Measurements from ENCODE around the gene KRT77.

Gene KRT77

GRCh38 chr12:52689936-52690335 lies 13.4 kb downstream of the KRT77 start:
- TF ChIP-seq CTCF (IDR thresholded peaks at IDR 0.05; ENCODE audit: borderline replicate concordance, insufficient read depth, low read depth, low read length), result no peak
- no peak overlapping the region for H3K4me3 ChIP-seq (ENCODE audit: low read depth, low read length)

GRCh38 chr12:52689239-52689638 lies 14.1 kb downstream of the KRT77 start:
- no peak overlapping the region for H3K4me3 ChIP-seq (ENCODE audit: low read depth, low read length)
- no peak for TF ChIP-seq CTCF (IDR thresholded peaks at IDR 0.05; ENCODE audit: borderline replicate concordance, insufficient read depth, low read depth, low read length)

- no peak for TF ChIP-seq CTCF (IDR thresholded peaks at IDR 0.05; ENCODE audit: borderline replicate concordance, insufficient read depth, low read depth, low read length)
- no peak overlapping the region for H3K4me3 ChIP-seq (ENCODE audit: low read depth, low read length)
Measured at GRCh38 chr12:52688481-52688880, 14.8 kb downstream of the KRT77 start.

GRCh38 chr12:52687497-52688385 lies 15.6 kb downstream of the KRT77 start:
- no peak for TF ChIP-seq CTCF (IDR thresholded peaks at IDR 0.05; ENCODE audit: borderline replicate concordance, insufficient read depth, low read depth, low read length)

GRCh38 chr12:52686756-52687487 lies 16.4 kb downstream of the KRT77 start:
- no peak for TF ChIP-seq CTCF (IDR thresholded peaks at IDR 0.05; ENCODE audit: borderline replicate concordance, insufficient read depth, low read depth, low read length)
- H3K4me3 ChIP-seq (ENCODE audit: low read depth, low read length), result no peak overlapping the region

More at GRCh38 chr12:52687497-52688385, 15.6 kb downstream of the KRT77 start:
- H3K4me3 ChIP-seq (ENCODE audit: low read depth, low read length), result no peak overlapping the region

GRCh38 chr12:52686063-52686462 lies 17.3 kb downstream of the KRT77 start:
- H3K4me3 ChIP-seq (ENCODE audit: low read depth, low read length), result no peak overlapping the region

More at GRCh38 chr12:52686063-52686462, 17.3 kb downstream of the KRT77 start:
- no peak for TF ChIP-seq CTCF (IDR thresholded peaks at IDR 0.05; ENCODE audit: borderline replicate concordance, insufficient read depth, low read depth, low read length)
